IMR-90 (cell line): ENCODE results near the gene TMEM213. TPM values are rescaled to one million over a fixed set of nuclear protein-coding genes. Genes with fewer than 3 reads are reported as not detected.
"Not testable (repeated sequence)": the region's sequence is repeated elsewhere in the genome, so short reads cannot be mapped to it uniquely, and the experiment has no call there.

Source experiments
- ATAC-seq: fragments of 200-7000 bp; cut with Tn5 transposase; 2 replicates; pipeline ENCODE4 v1.9.1; 2020; ENCODE audit warnings: low read depth, mild to moderate bottlenecking, moderate library complexity
- BruUV-seq: library from RNA; stranded (reverse); fragments of 400-500 nt; replicated peaks from 2 replicates; lab custom pipeline; 2021; lab: Mats Ljungman, UMichigan
- CTCF ChIA-PET: fragments of 300-600 bp; formaldehyde crosslinking; extraction: SDS; loops from one replicate; lab custom pipeline; 2021; ENCODE audit warnings: antibody characterized with exemption; lab: Yijun Ruan, JAX
- POLR2A ChIA-PET: fragments of 300-600 bp; sonication (Branson Sonifier 250); formaldehyde crosslinking; loops from one replicate; lab custom pipeline; 2022; ENCODE audit warnings: antibody characterized with exemption; ENCODE audit not compliant: unreplicated experiment; lab: Charles Lee
- DNase-seq: peaks from one replicate; pipeline ENCODE4 v3.0.0; 2013
- H2AFZ ChIP-seq: replicated peaks from 2 replicates; pipeline ENCODE3; 2013; ENCODE audit warnings: low read length, mild to moderate bottlenecking; ENCODE audit not compliant: poor library complexity
- H2AK5ac ChIP-seq: 2 replicates; pipeline ENCODE4 v1.6.1; 2013; ENCODE audit warnings: low read depth, low read length, inconsistent platforms
- H2AK9ac ChIP-seq: replicated peaks from 2 replicates; pipeline ENCODE3; 2013; ENCODE audit warnings: mild to moderate bottlenecking, low read depth, low read length, moderate library complexity; ENCODE audit not compliant: poor library complexity
- H2BK120ac ChIP-seq: 2 replicates; pipeline ENCODE4 v1.6.1; 2013; ENCODE audit warnings: low read depth, low read length, inconsistent platforms
- H2BK15ac ChIP-seq: 3 replicates; pipeline ENCODE4 v1.6.1; 2013; ENCODE audit warnings: low read depth, low read length, inconsistent platforms
- H2BK20ac ChIP-seq: 2 replicates; pipeline ENCODE4 v1.6.1; 2013; ENCODE audit warnings: low read depth, mild to moderate bottlenecking, inconsistent platforms, low read length, moderate library complexity
- H2BK5ac ChIP-seq: 2 replicates; pipeline ENCODE4 v1.6.1; 2013; ENCODE audit warnings: mild to moderate bottlenecking, low read depth, low read length, inconsistent platforms; ENCODE audit not compliant: poor library complexity, severe bottlenecking
- H3K14ac ChIP-seq: replicated peaks from 2 replicates; pipeline ENCODE4 v1.6.1; 2013; ENCODE audit warnings: low read depth, low read length, inconsistent platforms
- H3K18ac ChIP-seq: 2 replicates; pipeline ENCODE4 v1.6.1; 2013; ENCODE audit warnings: low read depth, low read length, control low read depth
- H3K23ac ChIP-seq: 2 replicates; pipeline ENCODE4 v1.6.1; 2013; ENCODE audit warnings: low read depth, low read length, inconsistent platforms
- H3K27ac ChIP-seq: 2 replicates; pipeline ENCODE4 v1.5.1; 2013; ENCODE audit warnings: mild to moderate bottlenecking, control low read depth, low read length; ENCODE audit not compliant: insufficient read depth
- H3K27me3 ChIP-seq: 2 replicates; pipeline ENCODE4 v1.6.1; 2013; ENCODE audit warnings: low read length; ENCODE audit not compliant: control insufficient read depth, insufficient read depth
- H3K36me3 ChIP-seq: 2 replicates; pipeline ENCODE4 v1.6.1; 2013; ENCODE audit warnings: low read length, mixed read lengths; ENCODE audit not compliant: control insufficient read depth, insufficient read depth
- H3K4ac ChIP-seq: 2 replicates; pipeline ENCODE4 v1.6.1; 2013; ENCODE audit warnings: low read depth, low read length, inconsistent platforms
- H3K4me1 ChIP-seq: 2 replicates; pipeline ENCODE4 v1.6.1; 2013; ENCODE audit warnings: low read length, mixed read lengths; ENCODE audit not compliant: control insufficient read depth, insufficient read depth
- H3K4me2 ChIP-seq: 2 replicates; pipeline ENCODE4 v1.6.1; 2013; ENCODE audit warnings: low read depth, mild to moderate bottlenecking, control low read depth, low read length, moderate library complexity
- H3K4me3 ChIP-seq: 2 replicates; pipeline ENCODE4 v1.5.1; 2013; ENCODE audit warnings: low read depth, mild to moderate bottlenecking, control low read depth, low read length, moderate library complexity; ENCODE audit not compliant: insufficient read depth
- H3K56ac ChIP-seq: 2 replicates; pipeline ENCODE4 v1.6.1; 2013; ENCODE audit warnings: low read length, inconsistent platforms; ENCODE audit not compliant: insufficient read depth; ENCODE audit errors: extremely low read depth
- H3K79me1 ChIP-seq, 2 experiments: 2 replicates each; pipeline ENCODE4 v1.6.1; 2013; ENCODE audit warnings: low read length in 2 of 2, inconsistent platforms in 1 of 2, low read depth in 1 of 2
- H3K9ac ChIP-seq: 2 replicates; pipeline ENCODE4 v1.6.1; 2013; ENCODE audit warnings: low read depth, low read length, control low read depth
- H3K9me1 ChIP-seq: 2 replicates; pipeline ENCODE4 v1.6.1; 2013; ENCODE audit warnings: low read length, inconsistent platforms; ENCODE audit not compliant: insufficient read depth
- H3K9me3 ChIP-seq: 2 replicates; pipeline ENCODE4 v1.6.1; 2013; ENCODE audit warnings: low read length; ENCODE audit not compliant: control insufficient read depth, insufficient read depth
- H4K20me1 ChIP-seq: 2 replicates; pipeline ENCODE4 v1.6.1; 2013; ENCODE audit warnings: low read length, inconsistent platforms; ENCODE audit not compliant: insufficient read depth
- H4K5ac ChIP-seq: 2 replicates; pipeline ENCODE4 v1.6.1; 2013; ENCODE audit warnings: mild to moderate bottlenecking, low read depth, low read length, control low read depth
- H4K8ac ChIP-seq, 2 experiments: 2 replicates each; pipeline ENCODE4 v1.6.1; 2013; ENCODE audit warnings: low read depth in 2 of 2, low read length in 2 of 2, control low read depth in 1 of 2, inconsistent platforms in 1 of 2
- H4K91ac ChIP-seq: 2 replicates; pipeline ENCODE4 v1.6.1; 2013; ENCODE audit warnings: low read depth, low read length, inconsistent platforms; ENCODE audit not compliant: insufficient read depth
- CEBPB ChIP-seq: IDR thresholded peaks from 2 replicates; pipeline ENCODE4 v1.6.1; 2012; ENCODE audit warnings: low read depth, low read length, improper control_type of control experiment
- RCOR1 ChIP-seq: IDR thresholded peaks from 2 replicates; pipeline ENCODE4 v1.6.1; 2012; ENCODE audit warnings: mild to moderate bottlenecking, low read length, improper control_type of control experiment; ENCODE audit not compliant: insufficient replicate concordance
- WGBS, 2 experiments: methylation state at CpG; one replicate each; pipeline versions ENCODE4 v1.1.5 to v1.1.7; 2013; ENCODE audit warnings: missing lambda C conversion rate in 2 of 2; ENCODE audit not compliant: insufficient read length in 1 of 2; ENCODE audit errors: extremely low coverage in 2 of 2; 5-methylcytosine and 5-hydroxymethylcytosine counted together
- dilution Hi-C: fragments of 300-500 bp; cut with HindIII; formaldehyde crosslinking; loops from one replicate; pipeline ENCODE4 v1.14.3; 2018; ENCODE audit warnings: low sequenced_read_pairs; ENCODE audit not compliant: unreplicated experiment
- in situ Hi-C: fragments of 300-500 bp; cut with MboI; formaldehyde crosslinking; loops from 3 replicates; pipeline ENCODE4 v1.14.3; 2019; ENCODE audit warnings: low sequenced_read_pairs, inconsistent platforms, mixed read lengths
- intact Hi-C: fragments of 100-400 bp; cut with micrococcal nuclease; formaldehyde crosslinking; loops from 2 replicates; pipeline ENCODE4 v1.10.0; 2022
- polyA plus RNA-seq, 3 experiments: library from polyadenylated mRNA; depleted of rRNA; stranded (reverse); fragments of >200 nt; gene quantifications; 2 replicates each; pipeline ENCODE4 v1.2.3, GENCODE V29; 2012; ENCODE audit warnings: low replicate concordance in 1 of 3
- total RNA-seq: library from RNA; depleted of rRNA; stranded (reverse); fragments of >200 nt; gene quantifications from 2 replicates; pipeline ENCODE4 v1.2.3, GENCODE V29; 2012

TMEM213 gene
- total and polyA plus RNA-seq, 2 of the 4 experiments (the other 2 are of a cell fraction): not detected

- Histone ChIP-seq H3K79me1 (no peaks in the 10 kb centered on the region), H4K91ac (no peak overlapping the region)
Measured at GRCh38 chr7:138796038-138796615, 1.7 kb upstream of the TMEM213 start.

GRCh38 chr7:138797046-138797445 is 748 bp upstream of the TMEM213 start:
- H3K4me2 ChIP-seq, H2AFZ ChIP-seq, H3K79me1 ChIP-seq, H2BK120ac ChIP-seq, H3K4ac ChIP-seq, H2BK5ac ChIP-seq, H4K8ac ChIP-seq, H3K23ac ChIP-seq, H4K91ac ChIP-seq, H3K27ac ChIP-seq, H2AK9ac ChIP-seq, H2AK5ac ChIP-seq, H3K18ac ChIP-seq, H3K27me3 ChIP-seq, BruUV-seq, intact Hi-C loops, POLR2A ChIA-PET, in situ Hi-C loops, ATAC-seq, H2BK20ac ChIP-seq, H3K36me3 ChIP-seq, CTCF ChIA-PET, H3K9ac ChIP-seq, H3K9me1 ChIP-seq, H3K4me3 ChIP-seq, H3K4me1 ChIP-seq, DNase-seq, H2BK15ac ChIP-seq, H3K9me3 ChIP-seq, H4K20me1 ChIP-seq, dilution Hi-C loops, H4K5ac ChIP-seq, H3K14ac ChIP-seq, H3K56ac ChIP-seq: not testable (repeated sequence)
- 80% methylated on average over 1 of the region's 4 CpGs; no CpG with 5 or more reads in 1 of the 2 experiments for WGBS, 2 experiments

More at GRCh38 chr7:138796038-138796615, 1.7 kb upstream of the TMEM213 start:
- Histone ChIP-seq H3K4ac (no peak overlapping the region), H3K4me3 (no peak overlapping the region), H2AK9ac (no peak overlapping the region), H3K23ac (no peak overlapping the region), H3K4me1 (no peaks in the 10 kb centered on the region), H3K27ac (no peak overlapping the region), H2BK20ac (no peak overlapping the region), H3K56ac (no peak overlapping the region), H3K27me3 (no peaks in the 10 kb centered on the region), H3K36me3 (no peaks in the 10 kb centered on the region), H3K14ac (no peak overlapping the region), H2BK15ac (no peak overlapping the region), H3K4me2 (no peak overlapping the region), H3K18ac (no peak overlapping the region), H4K5ac (no peak overlapping the region), H3K9ac (no peak overlapping the region), H4K20me1 (no peaks in the 10 kb centered on the region), H2AK5ac (no peak overlapping the region), H3K9me3 (no peaks in the 10 kb centered on the region), H2AFZ (no peak overlapping the region), H2BK120ac (no peak overlapping the region), H4K8ac (no peak overlapping the region), H3K9me1 (no peaks in the 10 kb centered on the region; the same call in 1 of the 2 replicates), H2BK5ac (no peak overlapping the region)
- POLR2A ChIA-PET: no interaction called here
- CTCF ChIA-PET: no interaction called here
- ATAC-seq (no peak), DNase-seq (no peak)
- intact Hi-C loops (no loop called here), in situ Hi-C loops (no loop called here), dilution Hi-C loops (no loop called here)
- no peak for TF ChIP-seq RCOR1
- no peak for TF ChIP-seq CEBPB
- WGBS, 2 experiments: 52% methylated on average over 6 of the region's 9 CpGs; no CpG with 5 or more reads in 1 of the 2 experiments
- BruUV-seq: no TSS peak
